Upper lobe of left lung (tissue), 6 donors: ENCODE data around the gene ZMYND8. TPM values are rescaled to one million over a fixed set of nuclear protein-coding genes. Genes with fewer than 3 reads are reported as not detected.
"Not testable (repeated sequence)": the region's sequence is repeated elsewhere in the genome, so short reads cannot be mapped to it uniquely, and the experiment has no call there.

ENCODE experiments used
- ATAC-seq, 2 donors: fragments of 200-7000 bp; cut with Tn5 transposase; one replicate each; pipeline ENCODE4 v1.9.1; 2022; ENCODE audit warnings: mild to moderate bottlenecking in 2 of 2, moderate library complexity in 2 of 2; ENCODE audit not compliant: low FRiP score in 2 of 2
- DNase-seq, 2 donors: peaks; one replicate each; pipeline ENCODE4 v3.0.0-alpha.2; 2019 to 2020
- H3K27ac ChIP-seq, 4 donors: fragments of 200-600 bp; sonication (generic); one replicate each; pipeline ENCODE4 v1.5.1; 2016 to 2019
- H3K27me3 ChIP-seq, 4 donors: fragments of 200-600 bp; sonication (generic); one replicate each; pipeline ENCODE4 v1.5.1; 2017 to 2019
- H3K36me3 ChIP-seq, 4 donors: fragments of 200-600 bp; sonication (generic); one replicate each; pipeline ENCODE4 v1.5.1; 2016 to 2019
- H3K4me1 ChIP-seq, 4 donors: fragments of 200-600 bp; sonication (generic); one replicate each; pipeline ENCODE4 v1.5.1; 2018 to 2019
- H3K4me3 ChIP-seq, 4 donors: fragments of 200-600 bp; sonication (generic); one replicate each; pipeline ENCODE4 v1.5.1; 2017 to 2019; ENCODE audit warnings: mild to moderate bottlenecking in 2 of 4, moderate library complexity in 1 of 4
- H3K9me3 ChIP-seq, 4 donors: fragments of 200-600 bp; sonication (generic); one replicate each; pipeline ENCODE4 v1.5.1; 2018 to 2019
- EP300 ChIP-seq, 4 donors: sonication (generic); formaldehyde crosslinking; IDR thresholded peaks; one replicate each; pipeline ENCODE4 v1.5.1; 2017; ENCODE audit warnings: antibody characterized with exemption in 4 of 4, control low read depth in 2 of 4
- POLR2A ChIP-seq, 4 donors: fragments of 450-650 bp; IDR thresholded peaks; one replicate each; pipeline ENCODE4 v1.5.1; 2016 to 2017; ENCODE audit warnings: antibody characterized with exemption in 4 of 4, mild to moderate bottlenecking in 2 of 4
- POLR2AphosphoS5 ChIP-seq, 2 donors: sonication (generic); formaldehyde crosslinking; IDR thresholded peaks; one replicate each; pipeline ENCODE4 v1.5.1; 2017; ENCODE audit warnings: antibody characterized with exemption in 2 of 2
- WGBS, 2 donors: methylation state at CpG; one replicate each; pipeline ENCODE4 v1.1.5; 2017 to 2018; 5-methylcytosine and 5-hydroxymethylcytosine counted together
- total RNA-seq, 6 donors: library from RNA; depleted of rRNA in 4 of 6; stranded (reverse); fragments of >200 nt in 4 of 6; gene quantifications; one replicate each; pipeline versions ENCODE4 v1.1.0 to v1.2.1, GENCODE V29; 2016 to 2021
- TF ChIP-seq, protein P1 (sequence below), 6 experiments: fragments of 450-650 bp in 4 of 6; fragments of 200-600 bp in 2 of 6; sonication (generic) in 2 of 6; IDR thresholded peaks; one replicate each; pipeline ENCODE4 v1.5.1; 2016 to 2019; ENCODE audit warnings: antibody characterized with exemption in 6 of 6
- donor health status: DM: no; HTN: no; CAD: no; lungs with moderate emphysema.
- donor health status: DM: no; HTN: yes; CAD: no; lungs with severe emphysema.

Gene ZMYND8
- total RNA-seq, 6 donors from 2014 or later, result 24.6 to 120 (median 51.8) TPM

DNA sequence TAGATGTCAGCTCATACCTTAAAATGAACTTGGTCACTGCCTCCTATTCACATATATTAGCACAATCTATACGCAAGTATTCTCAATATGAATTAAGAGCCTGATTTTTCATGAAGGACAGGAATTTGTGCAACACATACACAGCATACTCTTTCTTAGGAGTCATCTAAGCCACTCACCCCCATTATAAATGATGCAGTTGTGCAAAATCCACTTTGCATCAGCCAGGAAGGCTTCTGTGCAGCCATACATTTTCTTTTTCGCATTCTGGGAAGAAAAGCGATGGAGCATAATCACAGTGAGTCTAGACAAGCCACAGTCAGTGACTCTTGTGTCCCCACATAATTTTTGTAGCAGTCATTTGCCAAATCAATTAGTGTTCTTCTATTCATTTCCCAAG is 66.5 kb downstream of the ZMYND8 start:
- Histone ChIP-seq H3K4me1 (no peaks in the 10 kb centered on the region), H3K4me3 (no peak overlapping the region), H3K9me3 (no peaks in the 10 kb centered on the region), H3K27ac (no peak overlapping the region), H3K27me3 (no peaks in the 10 kb centered on the region), H3K36me3 (peaks cover 17 to 91% (median 54%) of the 10 kb centered on the region in 4 donors)
- ATAC-seq, result no peak
- WGBS, 2 donors, result 94 to 98% methylated on average over 3 of the region's 3 CpGs
- TF ChIP-seq, protein P1, sequence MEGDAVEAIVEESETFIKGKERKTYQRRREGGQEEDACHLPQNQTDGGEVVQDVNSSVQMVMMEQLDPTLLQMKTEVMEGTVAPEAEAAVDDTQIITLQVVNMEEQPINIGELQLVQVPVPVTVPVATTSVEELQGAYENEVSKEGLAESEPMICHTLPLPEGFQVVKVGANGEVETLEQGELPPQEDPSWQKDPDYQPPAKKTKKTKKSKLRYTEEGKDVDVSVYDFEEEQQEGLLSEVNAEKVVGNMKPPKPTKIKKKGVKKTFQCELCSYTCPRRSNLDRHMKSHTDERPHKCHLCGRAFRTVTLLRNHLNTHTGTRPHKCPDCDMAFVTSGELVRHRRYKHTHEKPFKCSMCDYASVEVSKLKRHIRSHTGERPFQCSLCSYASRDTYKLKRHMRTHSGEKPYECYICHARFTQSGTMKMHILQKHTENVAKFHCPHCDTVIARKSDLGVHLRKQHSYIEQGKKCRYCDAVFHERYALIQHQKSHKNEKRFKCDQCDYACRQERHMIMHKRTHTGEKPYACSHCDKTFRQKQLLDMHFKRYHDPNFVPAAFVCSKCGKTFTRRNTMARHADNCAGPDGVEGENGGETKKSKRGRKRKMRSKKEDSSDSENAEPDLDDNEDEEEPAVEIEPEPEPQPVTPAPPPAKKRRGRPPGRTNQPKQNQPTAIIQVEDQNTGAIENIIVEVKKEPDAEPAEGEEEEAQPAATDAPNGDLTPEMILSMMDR (IDR thresholded peaks at IDR 0.05), result no peak
- no peak for DNase-seq

DNA sequence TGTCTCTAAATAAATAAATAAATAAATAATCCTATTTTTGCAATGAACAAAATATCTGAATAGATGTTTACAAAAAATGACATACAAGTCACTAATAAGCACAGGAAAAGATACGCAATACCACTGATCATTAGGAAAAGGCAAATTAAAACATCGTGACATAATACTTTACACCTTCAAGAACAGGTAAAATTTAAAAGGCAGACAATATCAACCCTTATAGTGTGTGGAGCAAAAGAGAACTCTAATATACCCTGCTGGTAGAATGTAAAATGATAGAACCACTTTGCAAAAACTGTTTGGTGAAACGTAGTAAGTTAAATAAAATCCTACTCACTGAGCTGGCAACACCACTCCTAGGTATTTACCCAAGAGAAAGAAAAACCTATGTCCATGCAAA is 67.4 kb downstream of the ZMYND8 start:
- ATAC-seq (no peak), DNase-seq (no peak)
- no peaks in the 10 kb centered on the region for H3K4me1 ChIP-seq
- no peak overlapping the region for H3K4me3 ChIP-seq
- 90 to 92% methylated on average over 3 of the region's 3 CpGs for whole genome bisulfite sequencing, 2 donors
- H3K27me3 ChIP-seq, result no peaks in the 10 kb centered on the region
- H3K9me3 ChIP-seq, result no peaks in the 10 kb centered on the region
- peaks cover 12 to 92% (median 59%) of the 10 kb centered on the region in 4 donors for H3K36me3 ChIP-seq
- TF ChIP-seq POLR2AphosphoS5 (IDR thresholded peaks at IDR 0.05), result no peak
- TF ChIP-seq, protein P1 (IDR thresholded peaks at IDR 0.05), result no peak
- H3K27ac ChIP-seq, result no peak overlapping the region

DNA sequence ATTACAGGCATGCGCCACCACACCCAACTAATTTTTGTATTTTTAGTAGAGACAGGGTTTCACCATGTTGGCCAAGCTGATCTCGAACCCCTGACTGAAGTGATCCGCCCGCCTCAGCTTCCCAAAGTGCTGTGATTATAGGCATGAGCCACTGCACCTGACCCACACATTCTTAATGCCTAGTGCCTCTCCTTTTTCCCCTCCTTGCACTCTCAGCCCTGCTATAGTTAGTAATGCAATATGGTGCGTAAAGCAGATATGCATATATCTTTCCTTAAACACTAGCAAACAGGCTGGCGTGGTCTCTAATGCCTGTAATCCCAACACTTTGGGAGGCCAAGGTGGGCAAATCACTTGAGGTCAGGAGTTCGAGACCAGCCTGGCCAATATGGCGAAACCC is 68.0 kb downstream of the ZMYND8 start:
- H3K27ac ChIP-seq, H3K4me3 ChIP-seq, H3K4me1 ChIP-seq, H3K27me3 ChIP-seq, DNase-seq, H3K9me3 ChIP-seq, ATAC-seq: not testable (repeated sequence)
- WGBS, 2 donors, result 98 to 99% methylated on average over 8 of the region's 8 CpGs
- H3K36me3 ChIP-seq, result peaks cover 12 to 92% (median 59%) of the 10 kb centered on the region in 4 donors

DNA sequence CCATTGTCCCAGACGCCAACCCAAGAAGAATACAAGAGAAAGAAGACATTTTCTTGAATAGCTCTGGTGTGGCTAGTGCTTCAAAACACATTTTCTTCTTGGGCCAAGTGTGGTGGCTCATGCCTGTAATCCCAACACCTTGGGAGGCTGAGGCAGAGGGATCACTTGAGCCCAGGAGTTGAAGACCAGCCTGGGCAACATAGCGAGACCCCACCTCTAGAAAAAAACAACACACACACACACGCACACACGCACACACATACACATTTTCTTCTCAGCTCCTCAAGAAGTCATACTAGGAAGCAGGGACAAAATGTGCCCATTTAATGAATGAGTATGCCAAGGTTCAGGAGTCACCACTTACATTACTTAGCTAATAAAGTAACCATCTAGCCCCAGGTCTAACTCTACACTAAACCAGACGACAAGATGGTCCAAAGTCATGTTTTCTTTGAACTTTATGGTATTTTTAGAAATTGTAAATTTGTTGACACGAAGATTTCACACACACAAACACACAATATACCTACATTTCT is 68.8 kb downstream of the ZMYND8 start:
- TF ChIP-seq POLR2AphosphoS5 (IDR thresholded peaks at IDR 0.05) (no peak), EP300 (IDR thresholded peaks at IDR 0.05) (no peak), POLR2A (IDR thresholded peaks at IDR 0.05) (no peak)
- TF ChIP-seq, protein P1 (IDR thresholded peaks at IDR 0.05), result no peak
- DNase-seq (no peak), ATAC-seq (no peak)
- peaks cover 12 to 95% (median 63%) of the 10 kb centered on the region in 4 donors for H3K36me3 ChIP-seq
- no peaks in the 10 kb centered on the region for H3K9me3 ChIP-seq
- H3K4me1 ChIP-seq, result no peaks in the 10 kb centered on the region
- no peak overlapping the region for H3K27ac ChIP-seq
- WGBS, 2 donors, result 93 to 97% methylated on average over 6 of the region's 6 CpGs
- no peaks in the 10 kb centered on the region for H3K27me3 ChIP-seq
- H3K4me3 ChIP-seq, result no peak overlapping the region

DNA sequence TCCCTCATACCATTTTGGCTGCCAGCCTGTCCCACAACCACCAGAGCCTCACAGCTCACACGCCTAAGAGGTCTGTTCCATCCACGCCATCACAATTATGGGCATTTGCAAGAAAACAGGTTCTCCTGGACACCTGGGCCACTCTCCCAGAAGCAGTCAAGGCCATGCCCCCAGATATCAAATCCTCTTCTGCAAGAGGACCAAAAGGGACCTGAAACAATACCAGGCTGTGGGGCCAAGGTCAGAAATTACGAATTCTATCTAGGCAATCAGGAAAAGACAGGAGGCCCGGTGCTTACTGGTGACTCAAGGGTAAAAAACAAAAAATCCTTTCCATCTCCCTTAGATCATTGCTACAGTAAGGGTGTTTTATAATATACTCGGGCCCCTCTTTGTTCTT is 69.8 kb downstream of the ZMYND8 start:
- H3K9me3 ChIP-seq, result no peaks in the 10 kb centered on the region
- H3K4me1 ChIP-seq, result no peaks in the 10 kb centered on the region
- DNase-seq (no peak), ATAC-seq (no peak)
- no peaks in the 10 kb centered on the region for H3K27me3 ChIP-seq
- TF ChIP-seq POLR2A (IDR thresholded peaks at IDR 0.05) (no peak), EP300 (IDR thresholded peaks at IDR 0.05) (no peak)
- no peak overlapping the region for H3K27ac ChIP-seq
- H3K4me3 ChIP-seq, result no peak overlapping the region
- 89 to 95% methylated on average over 5 of the region's 5 CpGs for WGBS, 2 donors
- peaks cover 12 to 95% (median 66%) of the 10 kb centered on the region in 4 donors for H3K36me3 ChIP-seq

DNA sequence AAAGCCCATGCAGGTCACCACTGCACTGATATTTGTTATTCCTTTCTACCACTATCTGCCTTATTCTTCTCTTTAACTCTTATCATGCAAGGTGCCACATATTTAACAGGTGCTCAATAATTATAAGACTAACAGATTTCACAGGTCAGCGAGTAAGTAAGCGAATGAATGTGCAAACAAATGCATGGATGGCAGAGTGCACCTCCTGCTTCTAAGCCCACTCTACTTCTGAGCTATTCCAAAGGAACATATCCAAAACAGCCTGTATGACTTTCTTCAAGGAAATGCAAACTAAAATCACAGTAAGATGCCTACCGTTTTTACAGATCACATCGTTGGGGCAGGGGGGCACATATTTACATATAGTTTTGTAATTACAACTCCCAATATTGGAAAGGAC is 71.3 kb downstream of the ZMYND8 start:
- DNase-seq, result no peak
- peaks cover 10 to 97% (median 62%) of the 10 kb centered on the region in 4 donors for H3K36me3 ChIP-seq
- no peak overlapping the region for H3K27ac ChIP-seq
- H3K27me3 ChIP-seq, result no peaks in the 10 kb centered on the region
- H3K4me3 ChIP-seq, result no peak overlapping the region
- H3K9me3 ChIP-seq, result no peaks in the 10 kb centered on the region
- no peak for ATAC-seq
- 86 to 92% methylated on average over 4 of the region's 4 CpGs for WGBS, 2 donors
- no peaks in the 10 kb centered on the region for H3K4me1 ChIP-seq
- TF ChIP-seq POLR2A (IDR thresholded peaks at IDR 0.05) (no peak), EP300 (IDR thresholded peaks at IDR 0.05) (no peak), POLR2AphosphoS5 (IDR thresholded peaks at IDR 0.05) (no peak)
- TF ChIP-seq, protein P1 (IDR thresholded peaks at IDR 0.05), result no peak
